HepG2 (cell line): ENCODE measurements around the gene BCL7A. TPM values are rescaled to one million over a fixed set of nuclear protein-coding genes. Genes with fewer than 3 reads are reported as not detected.

ENCODE experiments used
- AGO2 ChIP-seq: fragments of 200-400 bp; formaldehyde crosslinking; optimal IDR thresholded peaks from 2 replicates; pipeline ENCODE3; 2017; ENCODE audit warnings: mild to moderate bottlenecking, low read depth, low read length, moderate library complexity
- CCAR2 ChIP-seq: fragments of 200-400 bp; formaldehyde crosslinking; optimal IDR thresholded peaks from 2 replicates; pipeline ENCODE3; 2018; ENCODE audit warnings: low read depth, mild to moderate bottlenecking, low read length, moderate library complexity
- ELF1 ChIP-seq: sonication (generic); formaldehyde crosslinking; IDR thresholded peaks from 2 replicates; pipeline ENCODE4 v1.4.0; 2020; ENCODE audit warnings: missing genetic modification reagents
- FOXJ3 ChIP-seq: sonication (generic); formaldehyde crosslinking; IDR thresholded peaks from 2 replicates; pipeline ENCODE4 v1.4.0; 2020; ENCODE audit warnings: missing genetic modification reagents, mild to moderate bottlenecking, borderline replicate concordance
- GTF3A ChIP-seq: sonication (generic); formaldehyde crosslinking; conservative IDR thresholded peaks from 2 replicates; pipeline ENCODE4 v1.4.0; 2020; ENCODE audit warnings: mild to moderate bottlenecking, missing genetic modification reagents
- GZF1 ChIP-seq: sonication (generic); formaldehyde crosslinking; IDR thresholded peaks from 2 replicates; pipeline ENCODE4 v1.5.1; 2020; ENCODE audit warnings: mild to moderate bottlenecking, missing genetic modification reagents
- IRX3 ChIP-seq: sonication (generic); formaldehyde crosslinking; IDR thresholded peaks from 2 replicates; pipeline ENCODE4 v1.8.1; 2023; ENCODE audit warnings: mild to moderate bottlenecking, low read depth, missing genetic modification reagents, borderline replicate concordance
- ISL2 ChIP-seq: sonication (generic); formaldehyde crosslinking; IDR thresholded peaks from 2 replicates; pipeline ENCODE4 v1.5.0; 2020; ENCODE audit warnings: missing genetic modification reagents
- MIER2 ChIP-seq: IDR thresholded peaks from 2 replicates; pipeline ENCODE4 v1.6.1; 2016; ENCODE audit warnings: missing biosample characterization, missing genetic modification reagents
- MTF2 ChIP-seq: sonication (generic); formaldehyde crosslinking; IDR thresholded peaks from 2 replicates; pipeline ENCODE4 v1.5.0; 2020; ENCODE audit warnings: missing genetic modification reagents, borderline replicate concordance
- NFIC ChIP-seq: IDR thresholded peaks from 2 replicates; pipeline ENCODE4 v1.6.1; 2012; ENCODE audit warnings: mild to moderate bottlenecking, low read length, inconsistent platforms
- POLR2AphosphoS2 ChIP-seq: IDR thresholded peaks from 2 replicates; pipeline ENCODE4 v1.6.1; 2011; ENCODE audit warnings: low read depth, low read length, improper control_type of control experiment
- RFX1 ChIP-seq: fragments of 450-650 bp; IDR thresholded peaks from 2 replicates; pipeline ENCODE4 v1.6.1; 2017
- SMARCC2 ChIP-seq: fragments of 450-650 bp; IDR thresholded peaks from 2 replicates; pipeline ENCODE4 v1.6.1; 2017; ENCODE audit warnings: antibody characterized with exemption, mild to moderate bottlenecking
- SP140L ChIP-seq: sonication (generic); formaldehyde crosslinking; IDR thresholded peaks from 2 replicates; pipeline ENCODE4 v1.4.0; 2020; ENCODE audit warnings: missing genetic modification reagents, borderline replicate concordance
- STAG1 ChIP-seq: sonication (generic); formaldehyde crosslinking; IDR thresholded peaks from 2 replicates; pipeline ENCODE4 v1.4.0; 2020; ENCODE audit warnings: missing genetic modification reagents
- ZBTB8A ChIP-seq: sonication (generic); formaldehyde crosslinking; IDR thresholded peaks from 2 replicates; pipeline ENCODE4 v1.4.0; 2020; ENCODE audit warnings: mild to moderate bottlenecking, low read depth, missing genetic modification reagents, borderline replicate concordance
- ZMYM2 ChIP-seq: sonication (generic); formaldehyde crosslinking; IDR thresholded peaks from 2 replicates; pipeline ENCODE4 v1.8.0; 2022; ENCODE audit warnings: mild to moderate bottlenecking, missing genetic modification reagents
- ZNF12 ChIP-seq: sonication (generic); formaldehyde crosslinking; IDR thresholded peaks from 2 replicates; pipeline ENCODE4 v1.5.0; 2020; ENCODE audit warnings: missing genetic modification reagents
- ZNF205 ChIP-seq: IDR thresholded peaks from 2 replicates; pipeline ENCODE4 v1.6.1; 2018; ENCODE audit warnings: missing biosample characterization, missing genetic modification reagents
- ZNF331 ChIP-seq: sonication (generic); formaldehyde crosslinking; IDR thresholded peaks from 2 replicates; pipeline ENCODE4 v1.4.0; 2020; ENCODE audit warnings: missing genetic modification reagents
- ZNF773 ChIP-seq: sonication (generic); formaldehyde crosslinking; IDR thresholded peaks from 2 replicates; pipeline ENCODE4 v1.4.0; 2020; ENCODE audit warnings: missing genetic modification reagents, borderline replicate concordance
- polyA plus RNA-seq, 8 experiments: library from polyadenylated mRNA; depleted of rRNA in 3 of 8; stranded (reverse) in 7 of 8; unstranded in 1 of 8; fragments of >200 nt; fragmentation: Illumina TruSeq in 4 of 8; extraction: Trizol in 4 of 8; gene quantifications; 2 replicates each; pipeline versions ENCODE4 v1.2.1 to v1.2.3, GENCODE V29; 2011 to 2016; ENCODE audit warnings: low read depth in 4 of 8, missing spikeins in 1 of 8, mixed read lengths in 1 of 8; ENCODE audit not compliant: insufficient read depth in 1 of 8
- total RNA-seq, 5 experiments: library from RNA; depleted of rRNA; stranded (reverse); fragments of >200 nt; fragmentation: Illumina TruSeq; extraction: Trizol; gene quantifications; 2 replicates each; pipeline ENCODE4 v1.2.3, GENCODE V29; 2016; ENCODE audit warnings: low read depth in 1 of 5
- TF ChIP-seq, protein P1 (sequence below): IDR thresholded peaks from 2 replicates; pipeline ENCODE4 v1.6.1; 2016; ENCODE audit warnings: low read depth, borderline replicate concordance
- TF ChIP-seq, protein P2 (sequence below): IDR thresholded peaks from 2 replicates; pipeline ENCODE4 v1.6.1; 2016; ENCODE audit warnings: missing genetic modification reagents, missing compliant biosample characterization
- TF ChIP-seq, protein P3 (sequence below): sonication (generic); formaldehyde crosslinking; IDR thresholded peaks from 2 replicates; pipeline ENCODE4 v1.4.0; 2020; ENCODE audit warnings: mild to moderate bottlenecking, missing genetic modification reagents
- TF ChIP-seq, protein P4 (sequence below): sonication (generic); formaldehyde crosslinking; conservative IDR thresholded peaks from 2 replicates; pipeline ENCODE4 v1.4.0; 2020; ENCODE audit warnings: mild to moderate bottlenecking, missing genetic modification reagents, moderate library complexity
- TF ChIP-seq, protein P5 (sequence below): sonication (generic); formaldehyde crosslinking; IDR thresholded peaks from 2 replicates; pipeline ENCODE4 v1.4.0; 2020; ENCODE audit warnings: missing genetic modification reagents

Gene BCL7A
- total and polyA plus RNA-seq, 2 of the 13 experiments (the other 11 are each of a cell fraction or from before 2014, with no cell fraction given): 4.1 to 6.2 TPM

DNA sequence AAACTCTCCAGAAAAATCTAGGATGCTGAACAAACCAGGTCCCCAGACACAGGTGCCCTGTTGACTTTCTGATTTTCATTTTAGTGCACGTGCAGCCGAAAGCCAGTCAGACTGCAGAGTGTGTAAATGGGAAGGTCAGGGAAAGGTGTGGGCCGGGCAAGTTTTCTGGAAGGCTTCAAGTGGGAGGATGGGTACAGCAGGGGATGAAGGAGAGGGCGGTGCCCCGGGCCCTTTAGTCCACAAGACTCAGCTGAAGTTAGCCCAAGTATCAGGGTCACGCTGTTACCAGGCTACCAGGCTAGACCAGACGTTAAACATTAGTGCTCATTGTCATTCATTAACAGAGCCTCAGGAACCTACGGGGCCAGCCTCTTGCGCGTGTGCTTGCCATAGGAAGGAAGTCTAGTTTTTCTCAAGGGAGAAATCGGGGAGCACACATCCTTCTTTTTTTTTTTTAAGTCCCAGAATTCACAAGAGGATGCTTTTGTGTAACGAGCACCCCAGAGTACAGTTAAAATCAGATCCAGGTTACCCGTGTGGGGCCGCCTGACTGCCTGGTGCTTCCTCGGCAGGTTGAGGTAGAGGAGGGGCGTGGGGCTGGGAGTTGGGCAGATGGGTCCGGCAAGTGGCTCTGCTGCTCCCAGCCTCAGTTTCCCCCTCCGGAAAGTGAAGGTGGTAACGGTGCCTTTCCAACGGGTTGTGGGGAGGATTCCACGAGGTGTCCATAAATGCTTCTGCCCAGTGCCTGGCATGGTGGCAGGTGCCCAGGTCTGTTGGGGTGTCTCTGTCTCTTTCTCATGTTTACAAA is 19.1 kb downstream of the BCL7A start (continued):
- no peak for TF ChIP-seq ELF1 (CRISPR knock-in tag)
- TF ChIP-seq GZF1 (CRISPR knock-in tag): no peak
- TF ChIP-seq, protein P1, sequence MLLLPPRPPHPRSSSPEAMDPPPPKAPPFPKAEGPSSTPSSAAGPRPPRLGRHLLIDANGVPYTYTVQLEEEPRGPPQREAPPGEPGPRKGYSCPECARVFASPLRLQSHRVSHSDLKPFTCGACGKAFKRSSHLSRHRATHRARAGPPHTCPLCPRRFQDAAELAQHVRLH: no peak
- TF ChIP-seq NFIC: no peak
- peak; percentile 25; the same call in 1 of the 2 replicates for TF ChIP-seq RFX1
- no peak for TF ChIP-seq POLR2AphosphoS2
- TF ChIP-seq ISL2 (CRISPR knock-in tag): no peak
- TF ChIP-seq GTF3A (CRISPR knock-in tag): no peak
- no peak for TF ChIP-seq SP140L (CRISPR knock-in tag)
- no peak for TF ChIP-seq CCAR2
- no peak for TF ChIP-seq ZNF331 (CRISPR knock-in tag)
- no peak for TF ChIP-seq ZNF205 (CRISPR knock-in tag)
- TF ChIP-seq IRX3 (CRISPR knock-in tag): no peak
- TF ChIP-seq FOXJ3 (CRISPR knock-in tag): no peak
- TF ChIP-seq ZNF773 (CRISPR knock-in tag): no peak
- TF ChIP-seq, protein P2, sequence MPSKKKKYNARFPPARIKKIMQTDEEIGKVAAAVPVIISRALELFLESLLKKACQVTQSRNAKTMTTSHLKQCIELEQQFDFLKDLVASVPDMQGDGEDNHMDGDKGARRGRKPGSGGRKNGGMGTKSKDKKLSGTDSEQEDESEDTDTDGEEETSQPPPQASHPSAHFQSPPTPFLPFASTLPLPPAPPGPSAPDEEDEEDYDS: no peak
- TF ChIP-seq, protein P3, sequence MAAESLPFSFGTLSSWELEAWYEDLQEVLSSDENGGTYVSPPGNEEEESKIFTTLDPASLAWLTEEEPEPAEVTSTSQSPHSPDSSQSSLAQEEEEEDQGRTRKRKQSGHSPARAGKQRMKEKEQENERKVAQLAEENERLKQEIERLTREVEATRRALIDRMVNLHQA: no peak
- TF ChIP-seq SMARCC2: no peak
- no peak for TF ChIP-seq ZNF12 (CRISPR knock-in tag)
- TF ChIP-seq, protein P4, sequence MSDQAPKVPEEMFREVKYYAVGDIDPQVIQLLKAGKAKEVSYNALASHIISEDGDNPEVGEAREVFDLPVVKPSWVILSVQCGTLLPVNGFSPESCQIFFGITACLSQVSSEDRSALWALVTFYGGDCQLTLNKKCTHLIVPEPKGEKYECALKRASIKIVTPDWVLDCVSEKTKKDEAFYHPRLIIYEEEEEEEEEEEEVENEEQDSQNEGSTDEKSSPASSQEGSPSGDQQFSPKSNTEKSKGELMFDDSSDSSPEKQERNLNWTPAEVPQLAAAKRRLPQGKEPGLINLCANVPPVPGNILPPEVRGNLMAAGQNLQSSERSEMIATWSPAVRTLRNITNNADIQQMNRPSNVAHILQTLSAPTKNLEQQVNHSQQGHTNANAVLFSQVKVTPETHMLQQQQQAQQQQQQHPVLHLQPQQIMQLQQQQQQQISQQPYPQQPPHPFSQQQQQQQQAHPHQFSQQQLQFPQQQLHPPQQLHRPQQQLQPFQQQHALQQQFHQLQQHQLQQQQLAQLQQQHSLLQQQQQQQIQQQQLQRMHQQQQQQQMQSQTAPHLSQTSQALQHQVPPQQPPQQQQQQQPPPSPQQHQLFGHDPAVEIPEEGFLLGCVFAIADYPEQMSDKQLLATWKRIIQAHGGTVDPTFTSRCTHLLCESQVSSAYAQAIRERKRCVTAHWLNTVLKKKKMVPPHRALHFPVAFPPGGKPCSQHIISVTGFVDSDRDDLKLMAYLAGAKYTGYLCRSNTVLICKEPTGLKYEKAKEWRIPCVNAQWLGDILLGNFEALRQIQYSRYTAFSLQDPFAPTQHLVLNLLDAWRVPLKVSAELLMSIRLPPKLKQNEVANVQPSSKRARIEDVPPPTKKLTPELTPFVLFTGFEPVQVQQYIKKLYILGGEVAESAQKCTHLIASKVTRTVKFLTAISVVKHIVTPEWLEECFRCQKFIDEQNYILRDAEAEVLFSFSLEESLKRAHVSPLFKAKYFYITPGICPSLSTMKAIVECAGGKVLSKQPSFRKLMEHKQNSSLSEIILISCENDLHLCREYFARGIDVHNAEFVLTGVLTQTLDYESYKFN (CRISPR knock-in tag): peak; percentile 61
- TF ChIP-seq AGO2: no peak
- no peak for TF ChIP-seq MTF2 (CRISPR knock-in tag)
- peak; percentile 73; the same call in 1 of the 2 replicates for TF ChIP-seq ZMYM2 (CRISPR knock-in tag)
- TF ChIP-seq, protein P5, sequence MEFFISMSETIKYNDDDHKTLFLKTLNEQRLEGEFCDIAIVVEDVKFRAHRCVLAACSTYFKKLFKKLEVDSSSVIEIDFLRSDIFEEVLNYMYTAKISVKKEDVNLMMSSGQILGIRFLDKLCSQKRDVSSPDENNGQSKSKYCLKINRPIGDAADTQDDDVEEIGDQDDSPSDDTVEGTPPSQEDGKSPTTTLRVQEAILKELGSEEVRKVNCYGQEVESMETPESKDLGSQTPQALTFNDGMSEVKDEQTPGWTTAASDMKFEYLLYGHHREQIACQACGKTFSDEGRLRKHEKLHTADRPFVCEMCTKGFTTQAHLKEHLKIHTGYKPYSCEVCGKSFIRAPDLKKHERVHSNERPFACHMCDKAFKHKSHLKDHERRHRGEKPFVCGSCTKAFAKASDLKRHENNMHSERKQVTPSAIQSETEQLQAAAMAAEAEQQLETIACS (CRISPR knock-in tag): no peak
- no peak for TF ChIP-seq ZBTB8A (CRISPR knock-in tag)
- TF ChIP-seq MIER2 (CRISPR knock-in tag): no peak
- TF ChIP-seq STAG1 (CRISPR knock-in tag): no peak
